Activated T-cell treated with anti-CD3 and anti-CD28 coated beads, Interleukin-2, amount 50 U/mL, for 72 hours (primary cell): ENCODE results near the gene KRT74. TPM values are rescaled to one million over a fixed set of nuclear protein-coding genes. Genes with fewer than 3 reads are reported as not detected.

ENCODE experiments used
- ATAC-seq, 2 donors: fragments of 150-1000 bp; cut with Tn5 transposase; replicated peaks in 1 of 2; 2 replicates each; pipeline ENCODE4 v1.10.0; 2021; ENCODE audit warnings: moderate library complexity in 2 of 2, mild to moderate bottlenecking in 1 of 2
- DNase-seq, 2 donors: peaks; one replicate each; pipeline ENCODE4 v3.0.0; 2021 to 2022; ENCODE audit warnings: mixed read lengths in 1 of 2
- H3K27ac Mint-ChIP-seq: one replicate; pipeline ENCODE4 v1.8.0; 2022; ENCODE audit warnings: mild to moderate bottlenecking, moderate library complexity, mixed read lengths
- H3K27me3 Mint-ChIP-seq: one replicate; pipeline ENCODE4 v1.8.0; 2022; ENCODE audit warnings: low read depth, mixed read lengths
- H3K36me3 Mint-ChIP-seq, 2 donors: one replicate each; pipeline ENCODE4 v1.8.0; 2022; ENCODE audit warnings: mixed read lengths in 2 of 2, mild to moderate bottlenecking in 1 of 2; ENCODE audit not compliant: insufficient read depth in 2 of 2
- H3K4me1 Mint-ChIP-seq: one replicate; pipeline ENCODE4 v1.8.0; 2022; ENCODE audit warnings: low read depth, mixed read lengths
- H3K4me3 Mint-ChIP-seq, 2 donors: one replicate each; pipeline ENCODE4 v1.8.0; 2022; ENCODE audit warnings: mild to moderate bottlenecking in 2 of 2, mixed read lengths in 2 of 2, moderate library complexity in 2 of 2
- H3K9me3 Mint-ChIP-seq, 2 donors: one replicate each; pipeline ENCODE4 v1.8.0; 2022; ENCODE audit warnings: mixed read lengths in 2 of 2
- total RNA-seq, 2 donors: library from RNA; stranded (reverse); gene quantifications; one replicate each; pipeline ENCODE4 v1.2.3, GENCODE V29; 2022

KRT74 gene
- total RNA-seq, 2 donors from 2014 or later, result 0.12 TPM; not detected in 1

DNA sequence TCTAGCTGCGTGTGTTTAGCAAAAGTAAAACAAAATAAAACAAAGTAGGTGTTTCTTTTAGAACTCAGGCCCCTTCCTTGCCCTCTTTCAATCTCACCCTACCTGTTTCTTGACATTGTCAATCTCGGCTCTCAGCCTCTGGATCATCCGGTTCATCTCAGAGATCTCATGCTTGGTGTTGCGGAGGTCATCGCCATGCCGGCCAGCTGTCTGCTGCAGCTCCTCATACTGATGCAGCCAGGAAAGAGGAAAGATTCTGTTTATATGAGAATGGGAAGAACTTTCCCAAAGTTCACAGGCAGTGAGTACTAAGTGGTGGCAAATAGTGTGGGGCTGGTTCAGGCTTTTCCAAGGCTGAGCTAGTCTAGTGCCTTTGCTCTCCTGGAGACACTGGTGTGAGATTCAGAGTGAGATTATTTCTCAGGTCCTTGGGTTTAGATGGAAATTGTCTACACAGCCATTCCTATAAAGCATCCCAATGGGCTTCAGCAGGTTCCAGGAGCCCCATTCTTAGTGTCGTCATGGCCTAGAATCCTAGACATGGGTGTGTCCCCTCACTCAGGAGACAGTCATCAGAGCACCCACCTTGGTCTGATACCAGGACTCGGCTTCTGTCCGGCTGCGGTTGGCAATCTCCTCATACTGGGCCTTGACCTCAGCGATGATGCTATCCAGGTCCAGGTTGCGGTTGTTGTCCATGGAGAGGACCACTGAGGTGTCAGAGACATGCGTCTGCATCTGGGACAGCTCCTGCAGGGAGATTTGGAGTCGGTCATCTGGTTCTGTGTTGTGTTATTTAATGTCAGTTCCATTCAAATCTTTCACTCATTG is 56.4 kb downstream of the KRT74 start:
- ATAC-seq (no peak), DNase-seq (no peak)
- Mint-ChIP-seq H3K27me3 (peaks cover 7% of the 10 kb centered on the region), H3K36me3 (no peaks in the 10 kb centered on the region), H3K27ac (no peak overlapping the region), H3K4me3 (no peak overlapping the region), H3K9me3 (no peaks in the 10 kb centered on the region), H3K4me1 (no peaks in the 10 kb centered on the region)

DNA sequence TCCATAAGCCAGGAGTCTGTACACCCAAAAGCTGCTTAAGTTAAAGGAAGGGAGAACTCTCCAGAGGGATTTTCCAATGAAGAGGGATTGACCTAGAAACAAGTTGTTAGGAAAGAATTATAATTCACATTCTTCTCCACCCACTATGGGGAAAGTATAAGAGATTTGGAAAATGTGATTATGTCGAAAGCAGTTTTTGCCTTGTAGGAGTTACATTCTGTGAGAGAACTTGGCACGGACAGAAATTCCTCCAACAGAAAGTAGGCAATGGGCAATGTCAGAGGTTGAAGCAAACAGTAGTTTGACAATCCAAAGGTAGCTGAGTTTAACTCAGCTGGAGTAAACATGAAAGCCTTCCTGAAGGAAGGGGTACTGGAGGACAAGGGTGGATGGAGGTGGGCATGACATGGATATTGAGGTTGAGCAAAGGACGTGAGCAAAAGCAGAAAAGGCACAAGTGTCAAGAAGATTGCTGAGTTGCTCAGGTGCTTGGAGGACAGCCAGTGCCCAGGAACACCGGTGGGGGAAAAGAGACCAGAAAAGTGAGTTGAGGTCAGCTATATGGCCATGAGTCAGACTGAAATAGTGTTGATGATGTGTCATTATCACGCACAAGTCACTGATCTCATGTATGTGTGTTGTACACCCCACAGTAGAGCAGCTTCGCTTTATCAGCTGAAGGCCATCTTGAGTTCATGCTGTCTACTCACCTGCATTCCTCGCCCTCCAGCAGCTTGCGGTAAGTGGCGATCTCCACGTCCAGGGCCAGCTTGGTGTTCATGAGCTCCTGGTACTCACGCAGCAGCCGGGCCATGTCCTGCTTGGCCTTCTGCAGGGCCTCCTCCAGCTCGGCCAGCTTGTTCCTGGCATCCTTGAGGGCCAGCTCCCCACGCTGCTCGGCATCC is 57.5 kb downstream of the KRT74 start:
- H3K4me1 Mint-ChIP-seq, result no peaks in the 10 kb centered on the region
- peaks cover 7% of the 10 kb centered on the region for H3K27me3 Mint-ChIP-seq
- peaks cover 0 to 3% of the 10 kb centered on the region in 2 donors for H3K36me3 Mint-ChIP-seq
- no peak overlapping the region for H3K4me3 Mint-ChIP-seq
- peaks cover 3 to 6% of the 10 kb centered on the region in 2 donors for H3K9me3 Mint-ChIP-seq
- no peak for DNase-seq
- ATAC-seq, result no peak
- H3K27ac Mint-ChIP-seq, result no peak overlapping the region

Other genes starting within 250 kb of the KRT74 start
- not detected for gene KRT85, start 206.4 kb downstream of the KRT74 start, total RNA-seq
- gene KRT84, start 188.2 kb downstream of the KRT74 start, total RNA-seq, result not detected
- gene KRT82, start 167.5 kb downstream of the KRT74 start, total RNA-seq, result not detected
- not detected for gene KRT75, start 139.5 kb downstream of the KRT74 start, total RNA-seq
- gene KRT6B, start 121.7 kb downstream of the KRT74 start, total RNA-seq, result not detected
- gene KRT6C, start 100.0 kb downstream of the KRT74 start, total RNA-seq, result not detected
- not detected for gene KRT6A, start 80.6 kb downstream of the KRT74 start, total RNA-seq
- not detected for gene KRT5, start 53.4 kb downstream of the KRT74 start, total RNA-seq
- gene KRT71, start 20.7 kb downstream of the KRT74 start, total RNA-seq, result not detected
- 1 to 10 TPM in 1 of 2 donors, under 1 TPM in 1; 0.31 to 2.3 TPM for gene KRT72, start 27.6 kb upstream of the KRT74 start, total RNA-seq
- 1 to 10 TPM in 1 of 2 donors, under 1 TPM in 1; 0.36 to 1.3 TPM for gene KRT73, start 44.7 kb upstream of the KRT74 start, total RNA-seq
- not detected for gene KRT2, start 78.4 kb upstream of the KRT74 start, total RNA-seq
- not detected for gene KRT1, start 106.6 kb upstream of the KRT74 start, total RNA-seq
- gene KRT77, start 129.7 kb upstream of the KRT74 start, total RNA-seq, result not detected
- not detected for gene KRT76, start 203.5 kb upstream of the KRT74 start, total RNA-seq
- not detected for gene KRT3, start 222.3 kb upstream of the KRT74 start, total RNA-seq
- under 1 TPM in 1 of 2 donors, not detected in 1; 0.10 TPM for gene KRT4, start 240.3 kb upstream of the KRT74 start, total RNA-seq